SK-N-SH treated with all-trans-retinoic acid at 6 μM for 48 hours (cell line): ENCODE results near the gene METTL6.

ENCODE experiments used
- ATAC-seq: fragments of 200-7000 bp; cut with Tn5 transposase; 3 replicates; pipeline ENCODE4 v1.9.1; 2020; ENCODE audit warnings: mild to moderate bottlenecking, moderate library complexity
- ARNTL ChIP-seq: fragments of 450-650 bp; formaldehyde crosslinking; IDR thresholded peaks from 2 replicates; pipeline ENCODE4 v1.5.0; 2020; ENCODE audit warnings: low read depth, mild to moderate bottlenecking, moderate library complexity, borderline replicate concordance
- BACH2 ChIP-seq: fragments of 250-450 bp; sonication (Bioruptor Pico); IDR thresholded peaks from 2 replicates; pipeline ENCODE4 v1.9.0; 2021; ENCODE audit warnings: mild to moderate bottlenecking, borderline replicate concordance
- CREB5 ChIP-seq: fragments of 250-450 bp; sonication (Bioruptor Pico); IDR thresholded peaks from 2 replicates; pipeline ENCODE4 v1.5.1; 2020; ENCODE audit warnings: low read depth, mild to moderate bottlenecking, moderate library complexity
- CSDC2 ChIP-seq: fragments of 250-450 bp; sonication (Bioruptor Pico); IDR thresholded peaks from 2 replicates; pipeline ENCODE4 v1.5.0; 2020; ENCODE audit warnings: mild to moderate bottlenecking, moderate library complexity
- CSRNP3 ChIP-seq: fragments of 250-450 bp; sonication (Bioruptor Pico); IDR thresholded peaks from 2 replicates; pipeline ENCODE4 v1.5.1; 2021; ENCODE audit warnings: mild to moderate bottlenecking, moderate library complexity
- ESRRG ChIP-seq: fragments of 250-450 bp; sonication (Bioruptor Pico); IDR thresholded peaks from 2 replicates; pipeline ENCODE4 v1.6.1; 2021; ENCODE audit warnings: mild to moderate bottlenecking
- GLIS3 ChIP-seq: fragments of 250-450 bp; sonication (Bioruptor Pico); IDR thresholded peaks from 2 replicates; pipeline ENCODE4 v1.5.0; 2020; ENCODE audit warnings: mild to moderate bottlenecking, moderate library complexity
- ISL1 ChIP-seq: fragments of 250-450 bp; sonication (Bioruptor Pico); IDR thresholded peaks from 2 replicates; pipeline ENCODE4 v2.1.2; 2022; ENCODE audit warnings: mild to moderate bottlenecking, moderate library complexity
- PATZ1 ChIP-seq: fragments of 250-450 bp; sonication (Bioruptor Pico); IDR thresholded peaks from 2 replicates; pipeline ENCODE4 v1.8.0; 2020; ENCODE audit warnings: mild to moderate bottlenecking, moderate library complexity, borderline replicate concordance
- POU6F1 ChIP-seq: fragments of 250-450 bp; sonication (Bioruptor Pico); IDR thresholded peaks from 2 replicates; pipeline ENCODE4 v1.8.0; 2021; ENCODE audit warnings: low read depth, mild to moderate bottlenecking, moderate library complexity, borderline replicate concordance
- SNAI2 ChIP-seq: fragments of 250-450 bp; sonication (Bioruptor Pico); IDR thresholded peaks from 2 replicates; pipeline ENCODE4 v1.5.0; 2020; ENCODE audit warnings: mild to moderate bottlenecking, moderate library complexity
- TOX ChIP-seq: fragments of 250-450 bp; sonication (Bioruptor Pico); IDR thresholded peaks from 2 replicates; pipeline ENCODE4 v1.8.0; 2021; ENCODE audit warnings: mild to moderate bottlenecking, moderate library complexity, borderline replicate concordance
- TSHZ2 ChIP-seq: fragments of 250-450 bp; sonication (Bioruptor Pico); IDR thresholded peaks from 2 replicates; pipeline ENCODE4 v1.5.0; 2020; ENCODE audit warnings: mild to moderate bottlenecking, moderate library complexity
- ZC3H10 ChIP-seq: fragments of 250-450 bp; sonication (Bioruptor Pico); IDR thresholded peaks from 2 replicates; pipeline ENCODE4 v1.5.1; 2021; ENCODE audit warnings: mild to moderate bottlenecking, moderate library complexity
- ZFP30 ChIP-seq: fragments of 450-650 bp; formaldehyde crosslinking; IDR thresholded peaks from 2 replicates; pipeline ENCODE4 v1.5.0; 2022; ENCODE audit warnings: mild to moderate bottlenecking, moderate library complexity
- ZNF70 ChIP-seq: fragments of 450-650 bp; formaldehyde crosslinking; IDR thresholded peaks from 2 replicates; pipeline ENCODE4 v1.5.0; 2020; ENCODE audit warnings: mild to moderate bottlenecking, moderate library complexity
- ZNF8 ChIP-seq: fragments of 450-650 bp; formaldehyde crosslinking; IDR thresholded peaks from 2 replicates; pipeline ENCODE4 v1.5.0; 2020; ENCODE audit warnings: mild to moderate bottlenecking, moderate library complexity

Gene METTL6

GRCh38 chr3:15449489-15450224, 22.3 kb upstream of the METTL6 start:
- no peak for TF ChIP-seq TSHZ2 (CRISPR knock-in tag)
- no peak for TF ChIP-seq CSDC2
- TF ChIP-seq CSRNP3 (CRISPR knock-in tag) = no peak
- TF ChIP-seq ZC3H10 (CRISPR knock-in tag) = no peak
- no peak for TF ChIP-seq ZNF8 (CRISPR knock-in tag)
- no peak for TF ChIP-seq POU6F1 (CRISPR knock-in tag)
- no peak for TF ChIP-seq ZFP30 (CRISPR knock-in tag)
- no peak for TF ChIP-seq PATZ1 (CRISPR knock-in tag)
- no peak for TF ChIP-seq BACH2 (CRISPR knock-in tag)
- TF ChIP-seq GLIS3 (CRISPR knock-in tag) = no peak
- no peak for TF ChIP-seq ARNTL (CRISPR knock-in tag)
- TF ChIP-seq ESRRG (CRISPR knock-in tag) = no peak
- no peak for ATAC-seq

GRCh38 chr3:15443826-15444524, 16.6 kb upstream of the METTL6 start:
- TF ChIP-seq ZC3H10 (CRISPR knock-in tag) (no peak), CSDC2 (no peak), ZFP30 (CRISPR knock-in tag) (no peak), ISL1 (CRISPR knock-in tag) (no peak), SNAI2 (CRISPR knock-in tag) (no peak), POU6F1 (CRISPR knock-in tag) (no peak), TOX (CRISPR knock-in tag) (no peak), ZNF70 (CRISPR knock-in tag) (no peak), ARNTL (CRISPR knock-in tag) (no peak)
- ATAC-seq = no peak

GRCh38 chr3:15440891-15441290, 13.5 kb upstream of the METTL6 start:
- TF ChIP-seq ESRRG (CRISPR knock-in tag) (no peak), CREB5 (CRISPR knock-in tag) (no peak)
- TF ChIP-seq, all 23 proteins: peak for 0
- ATAC-seq = no peak
